GM19043 (cell line): ENCODE results near the gene KRT17.
"Not testable (repeated sequence)": the region's sequence is repeated elsewhere in the genome, so short reads cannot be mapped to it uniquely, and the experiment has no call there.

Experiments used
- ATAC-seq: cut with Tn5 transposase; IDR thresholded peaks from one replicate; pipeline ENCODE4 v1.9.1; 2021; ENCODE audit warnings: low read depth; ENCODE audit not compliant: unreplicated experiment

KRT17 gene

DNA sequence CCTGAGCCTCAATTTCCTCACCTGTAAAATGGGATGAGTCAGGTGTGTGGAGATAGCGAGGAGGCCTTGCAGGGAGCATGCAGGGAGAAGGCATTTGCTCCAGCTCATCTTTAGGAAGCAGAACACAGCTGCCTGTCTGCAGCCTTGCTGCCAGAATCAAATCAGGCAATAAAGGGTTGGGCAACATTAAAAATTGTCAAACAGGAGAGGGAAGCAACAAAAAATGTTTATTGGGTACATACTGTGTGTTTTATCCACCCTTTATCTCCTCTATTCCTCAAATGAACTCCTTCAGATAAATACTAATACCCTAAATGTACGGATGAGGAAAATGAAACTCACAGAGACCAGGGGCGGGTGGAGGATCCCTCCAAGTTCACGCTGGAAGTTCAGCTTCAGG is 24.1 kb downstream of the KRT17 start:
- ATAC-seq = no peak

DNA sequence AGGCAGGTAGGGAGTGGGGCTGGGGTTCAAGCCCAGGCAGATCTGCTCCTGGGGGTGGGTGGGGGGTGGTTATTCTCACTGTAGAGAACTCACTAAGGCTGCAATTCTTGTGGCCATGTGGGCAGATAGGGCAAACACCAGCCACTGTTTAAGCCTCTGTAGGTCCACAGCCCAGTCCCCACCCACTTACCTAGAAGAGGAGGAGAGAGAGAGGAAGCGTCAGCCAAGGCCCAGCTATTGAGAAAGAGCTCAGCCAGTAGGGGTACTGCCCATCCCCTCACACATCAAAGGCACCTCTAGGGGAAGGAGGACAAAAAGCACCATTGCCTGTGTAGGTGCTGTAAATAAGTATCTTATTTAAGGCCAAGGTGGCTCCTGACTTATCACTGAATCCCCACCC is 24.7 kb downstream of the KRT17 start:
- ATAC-seq = no peak

DNA sequence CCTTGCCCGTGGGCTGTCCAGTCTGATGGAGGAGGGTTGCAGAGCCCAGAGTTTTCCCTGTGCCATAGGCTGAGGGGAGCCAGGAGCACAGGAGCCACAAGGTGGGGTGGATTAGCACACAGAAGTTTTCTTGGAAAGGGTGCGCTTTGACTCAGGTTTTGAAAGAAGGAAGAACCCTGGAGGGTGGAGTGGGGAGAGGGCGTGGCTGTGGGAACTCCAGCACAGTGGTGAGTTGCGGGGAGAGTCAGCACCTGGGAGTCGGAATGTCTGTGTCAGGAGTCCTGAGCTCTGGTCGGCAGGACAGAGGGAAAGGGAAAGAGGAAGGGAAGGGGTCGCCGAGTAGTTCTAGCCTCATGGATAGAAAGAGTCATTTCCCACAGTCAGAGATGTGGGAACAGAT is 28.8 kb downstream of the KRT17 start:
- ATAC-seq = no peak

DNA sequence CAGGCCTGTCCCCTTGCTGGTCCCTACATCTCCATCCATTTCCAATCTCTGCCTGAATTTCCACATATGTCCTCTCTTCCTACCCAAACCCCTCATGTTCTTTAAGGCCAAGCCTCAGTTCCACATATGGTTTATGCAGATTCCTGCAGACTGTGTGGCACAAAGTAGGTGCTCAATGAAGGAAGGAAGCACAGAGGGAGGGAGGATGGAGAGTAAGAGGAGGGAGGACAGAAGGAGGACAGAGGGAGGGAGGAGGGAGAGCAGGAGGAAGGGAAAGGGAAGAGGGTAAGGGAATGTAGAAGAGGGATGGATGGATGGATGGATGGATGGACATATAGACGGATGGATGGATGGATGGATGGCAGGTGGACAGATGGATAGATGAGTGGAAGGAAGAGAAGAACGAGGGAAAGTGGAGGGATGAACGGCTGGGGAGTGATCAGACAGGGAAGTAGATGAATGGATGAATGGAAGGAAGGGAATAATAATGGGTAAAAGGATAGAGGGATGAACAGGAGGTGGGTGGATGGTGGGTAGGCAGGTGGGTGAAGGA is 29.9 kb downstream of the KRT17 start:
- no peak for ATAC-seq

GRCh38 chr17:41593306-41593981 is 30.9 kb downstream of the KRT17 start:
- ATAC-seq = no peak

DNA sequence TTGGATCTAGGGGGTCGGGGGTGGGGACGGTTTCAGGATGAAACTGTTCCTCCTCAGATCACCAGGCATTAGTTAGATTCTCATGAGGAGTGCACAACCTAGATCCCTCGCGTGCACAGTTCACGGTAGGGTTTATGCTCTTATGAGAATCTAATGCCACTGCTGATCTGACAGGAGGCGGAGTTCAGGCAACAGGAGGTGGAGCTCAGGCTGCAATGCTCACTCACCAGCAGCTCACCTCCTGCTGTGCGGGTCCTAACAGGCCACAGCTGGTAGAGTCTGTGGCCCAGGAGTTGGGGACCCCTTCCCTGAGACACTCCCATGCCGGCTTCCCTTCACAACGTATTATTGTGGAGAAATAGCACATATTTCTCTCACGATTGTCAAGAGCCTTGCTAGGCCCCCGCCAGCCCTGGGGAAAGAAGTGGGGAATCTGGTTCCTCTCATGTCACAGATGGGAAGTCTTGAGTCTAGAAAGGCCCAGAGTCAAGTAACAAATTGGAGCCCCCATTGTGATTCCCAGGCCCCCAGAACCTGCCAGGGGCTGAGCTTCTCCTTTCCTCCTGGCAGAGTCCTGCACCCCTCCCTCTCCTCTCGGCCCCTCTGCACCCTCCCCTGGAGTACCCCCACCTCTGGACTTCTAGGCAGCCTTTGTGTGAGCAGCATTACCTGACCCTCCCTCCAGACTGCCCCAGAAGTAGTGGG is 31.6 kb downstream of the KRT17 start:
- ATAC-seq = no peak

DNA sequence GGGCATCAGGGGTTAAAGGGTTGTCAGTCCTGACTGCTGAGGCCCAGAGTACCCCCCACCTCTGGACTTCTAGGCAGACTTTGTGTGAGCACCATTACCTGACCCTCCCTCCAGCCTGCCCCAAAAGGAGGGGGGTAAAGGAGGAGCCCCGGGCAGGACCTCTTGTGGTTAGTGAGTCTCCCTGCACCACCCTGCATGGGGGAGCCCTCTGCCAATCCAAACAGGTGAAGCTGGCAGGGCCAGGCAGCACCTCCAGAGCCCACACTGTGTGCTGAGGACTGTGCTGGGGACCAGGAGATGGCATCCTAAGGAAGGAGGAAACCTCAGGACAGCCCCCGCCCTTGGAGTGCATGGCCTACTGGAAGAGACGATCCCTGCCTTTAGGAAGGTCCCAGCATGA is 35.1 kb downstream of the KRT17 start:
- no peak for ATAC-seq

- no peak for ATAC-seq
These were observed 36.1 kb downstream of the KRT17 start for GRCh38 chr17:41588126-41588810.

- no peak for ATAC-seq
These were observed 37.4 kb downstream of the KRT17 start, which contains the start of gene KRT14 for GRCh38 chr17:41586863-41587495. TSS of gene KRT14 (minus strand) at chr17:41586895. CDS start at chr17:41586834, 61 bp downstream.

- no peak for ATAC-seq
These were observed 38.9 kb downstream of the KRT17 start for GRCh38 chr17:41585301-41586056.

GRCh38 chr17:41584331-41584927 is 39.9 kb downstream of the KRT17 start:
- ATAC-seq = not testable (repeated sequence)

GRCh38 chr17:41583137-41584127 is 40.9 kb downstream of the KRT17 start:
- no peak for ATAC-seq

- ATAC-seq = not testable (repeated sequence)
These were observed 42.1 kb downstream of the KRT17 start for GRCh38 chr17:41582061-41582968.

DNA sequence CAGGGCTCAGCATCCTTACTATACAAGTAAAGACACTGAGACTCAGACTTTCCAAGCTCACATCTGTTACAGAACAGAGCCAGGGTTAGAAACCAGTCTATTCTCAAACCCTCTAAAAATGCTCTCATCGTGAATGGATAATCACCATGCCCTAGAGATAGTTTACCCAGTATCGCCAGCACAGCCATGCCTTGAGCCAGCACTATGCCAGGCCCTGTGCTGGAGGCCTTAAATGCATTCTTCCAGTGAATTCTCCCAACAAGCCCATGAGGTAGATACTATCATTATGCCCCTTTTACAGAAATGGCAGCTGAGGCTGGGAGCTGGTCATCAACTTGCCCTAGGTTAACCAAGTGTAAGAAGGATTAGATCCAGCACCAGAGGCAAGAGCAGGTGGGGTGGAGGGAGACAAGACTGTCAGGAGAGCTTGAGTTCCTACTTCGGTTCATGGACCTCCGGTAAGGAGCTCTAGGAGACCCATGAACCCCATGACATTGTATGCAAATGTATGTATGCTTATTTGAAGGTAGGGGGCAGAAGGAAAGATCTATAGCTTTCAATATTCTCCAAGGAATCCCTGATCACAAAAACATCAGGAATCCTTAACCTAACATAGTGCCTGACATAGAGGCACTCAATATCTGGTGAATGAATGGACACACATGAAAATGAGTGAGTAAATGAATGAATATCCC is 42.9 kb downstream of the KRT17 start:
- no peak for ATAC-seq

GRCh38 chr17:41580687-41581365 is 43.5 kb downstream of the KRT17 start:
- no peak for ATAC-seq

DNA sequence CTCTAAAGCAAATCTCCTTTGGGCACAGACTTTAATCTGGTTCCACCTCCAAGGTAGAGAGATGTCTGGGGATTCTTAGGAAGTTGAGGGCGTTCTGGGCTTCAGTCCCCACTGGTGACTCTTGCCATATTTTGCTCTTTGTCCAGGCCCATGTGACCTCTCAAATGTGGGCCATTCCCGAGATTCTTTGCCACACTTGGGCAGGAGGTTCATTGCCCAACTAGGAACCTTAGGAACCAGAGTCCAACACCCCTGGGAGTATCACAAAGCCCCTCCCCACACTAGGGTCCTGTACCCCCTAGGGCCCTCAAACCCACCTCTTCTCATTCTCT is 44.2 kb downstream of the KRT17 start:
- ATAC-seq = no peak
